Thyroid gland (tissue), 4 donors: ENCODE data around the gene GSTCD.

Experiments
- CTCF ChIP-seq, 6 experiments: fragments of 200-600 bp in 3 of 6; fragments of 450-650 bp in 3 of 6; sonication (generic) in 3 of 6; IDR thresholded peaks; one replicate each; pipeline ENCODE4 v1.5.1; 2016 to 2019; ENCODE audit warnings: antibody characterized with exemption in 6 of 6, mild to moderate bottlenecking in 2 of 6, inconsistent platforms in 1 of 6, moderate library complexity in 1 of 6
- POLR2A ChIP-seq, 2 donors: fragments of 450-650 bp; IDR thresholded peaks; one replicate each; pipeline ENCODE4 v1.6.1; 2017; ENCODE audit warnings: antibody characterized with exemption in 2 of 2, mild to moderate bottlenecking in 2 of 2, moderate library complexity in 1 of 2

GRCh38 chr4:105683038-105683437, 25.5 kb upstream of the GSTCD start:
- TF ChIP-seq CTCF (IDR thresholded peaks at IDR 0.05): no peak
- TF ChIP-seq POLR2A (IDR thresholded peaks at IDR 0.05): no peak
